DMS79 treated with DMSO at 0.1 percent for 48 hours (cell line): ENCODE measurements around the gene TBC1D22A.

ENCODE experiments used
- DNase-seq: peaks from one replicate; lab custom pipeline; 2025; lab: John Stamatoyannopoulos, UW

Gene TBC1D22A

GRCh38 chr22:47060718-47061117 is 298.3 kb downstream of the TBC1D22A start:
- no peak for DNase-seq

- DNase-seq, result no peak
These were observed 298.8 kb downstream of the TBC1D22A start for GRCh38 chr22:47061226-47061625.

GRCh38 chr22:47062126-47062525 is 299.7 kb downstream of the TBC1D22A start:
- DNase-seq, result no peak

GRCh38 chr22:47063071-47063509 is 300.6 kb downstream of the TBC1D22A start:
- DNase-seq, result no peak

- DNase-seq, result no peak
These were observed 301.2 kb downstream of the TBC1D22A start for GRCh38 chr22:47063606-47064005.

GRCh38 chr22:47064016-47064415 is 301.6 kb downstream of the TBC1D22A start:
- no peak for DNase-seq

GRCh38 chr22:47064416-47064815 is 302.0 kb downstream of the TBC1D22A start:
- no peak for DNase-seq

- DNase-seq, result no peak
These were observed 303.5 kb downstream of the TBC1D22A start for GRCh38 chr22:47065756-47066615.

- DNase-seq, result no peak
These were observed 304.1 kb downstream of the TBC1D22A start for GRCh38 chr22:47066616-47066905.

- peak; percentile 9 for DNase-seq
These were observed 305.0 kb downstream of the TBC1D22A start for GRCh38 chr22:47067321-47067890.

- no peak for DNase-seq
These were observed 305.6 kb downstream of the TBC1D22A start for GRCh38 chr22:47067911-47068625.

GRCh38 chr22:47068626-47068996 is 306.2 kb downstream of the TBC1D22A start:
- DNase-seq, result no peak

- no peak for DNase-seq
These were observed 306.8 kb downstream of the TBC1D22A start for GRCh38 chr22:47069270-47069669.

- no peak for DNase-seq
These were observed 308.8 kb downstream of the TBC1D22A start for GRCh38 chr22:47071078-47071806.

GRCh38 chr22:47071807-47072641 is 309.6 kb downstream of the TBC1D22A start:
- no peak for DNase-seq

- no peak for DNase-seq
These were observed 310.2 kb downstream of the TBC1D22A start for GRCh38 chr22:47072642-47072967.

GRCh38 chr22:47073075-47073474 is 310.6 kb downstream of the TBC1D22A start:
- DNase-seq, result no peak

- DNase-seq, result no peak
These were observed 311.7 kb downstream of the TBC1D22A start for GRCh38 chr22:47074105-47074504.

- DNase-seq, result no peak
These were observed 313.1 kb downstream of the TBC1D22A start for GRCh38 chr22:47075568-47075967.

- no peak for DNase-seq
These were observed 314.3 kb downstream of the TBC1D22A start for GRCh38 chr22:47076758-47077157.

- DNase-seq, result no peak
These were observed 317.6 kb downstream of the TBC1D22A start for GRCh38 chr22:47080100-47080499.

GRCh38 chr22:47082505-47082904 is 320.1 kb downstream of the TBC1D22A start:
- no peak for DNase-seq
